Psoas muscle (tissue), 8 donors: ENCODE data around the gene DNAJA1. TPM values are rescaled to one million over a fixed set of nuclear protein-coding genes. Genes with fewer than 3 reads are reported as not detected.
A peak's percentile ranks its signal among the peaks of the same experiment; 100 is the strongest.
"Not testable (repeated sequence)": the region's sequence is repeated elsewhere in the genome, so short reads cannot be mapped to it uniquely, and the experiment has no call there.

Experiments used
- ATAC-seq, 4 donors: fragments of 200-7000 bp; cut with Tn5 transposase; one replicate each; pipeline ENCODE4 v1.9.1; 2020; ENCODE audit warnings: moderate library complexity in 3 of 4, mild to moderate bottlenecking in 2 of 4
- DNase-seq, 2 donors: peaks; one replicate each; pipeline ENCODE4 v3.0.0-alpha.2; 2020
- H3K27ac ChIP-seq: fragments of 200-600 bp; one replicate; pipeline ENCODE4 v1.8.0; 2022
- H3K27me3 ChIP-seq, 3 donors: fragments of 200-600 bp in 1 of 3; one replicate each; pipeline versions ENCODE4 v1.6.1 to v1.8.0; 2013 to 2022; ENCODE audit warnings: low read length in 2 of 3, mild to moderate bottlenecking in 2 of 3, moderate library complexity in 1 of 3; ENCODE audit not compliant: insufficient read depth in 3 of 3
- H3K36me3 ChIP-seq, 2 donors: fragments of 200-600 bp in 1 of 2; one replicate each; pipeline versions ENCODE4 v1.6.1 to v1.8.0; 2013 to 2022; ENCODE audit warnings: low read depth in 1 of 2, mild to moderate bottlenecking in 1 of 2, moderate library complexity in 1 of 2; ENCODE audit not compliant: insufficient read depth in 1 of 2
- H3K4me1 ChIP-seq: fragments of 200-600 bp; one replicate; pipeline ENCODE4 v1.8.0; 2022
- H3K4me3 ChIP-seq: fragments of 200-600 bp; one replicate; pipeline ENCODE4 v1.8.0; 2022; ENCODE audit warnings: mild to moderate bottlenecking
- H3K9me3 ChIP-seq: fragments of 200-600 bp; one replicate; pipeline ENCODE4 v1.8.0; 2022
- WGBS, 3 donors: extraction: QIAGEN DNeasy Blood & Tissue Kit; methylation state at CpG; one replicate each; pipeline versions ENCODE4 v1.1.6 to v1.1.7; 2013; 5-methylcytosine and 5-hydroxymethylcytosine counted together
- intact Hi-C, 2 donors: fragments of 100-400 bp; cut with DNase I; formaldehyde crosslinking; loops; one replicate each; pipeline versions ENCODE4 v1.11.0 to v1.14.2; 2022
- polyA plus RNA-seq, 3 donors: library from polyadenylated mRNA; stranded (reverse); fragments of 200-250 nt; gene quantifications; one replicate each; pipeline ENCODE4 v1.2.3, GENCODE V29; 2013
- total RNA-seq, 4 donors: library from RNA; stranded (reverse); fragmentation: NEBNext Ultra II Directional in 2 of 4; extraction: Animal tissue kit (Norgen Biotek cat#: 25700) in 2 of 4; gene quantifications; one replicate each; pipeline versions ENCODE4 v1.2.1 to v1.2.4, GENCODE V29; 2021 to 2023
- TF ChIP-seq, protein P1 (sequence below): fragments of 200-600 bp; IDR thresholded peaks from one replicate; pipeline ENCODE4 v1.8.0; 2022; ENCODE audit warnings: antibody characterized with exemption
- donor health status: healthy with polysubstance abuse.
- donor health status: DM: no; HTN: no; CAD: no; lungs with moderate emphysema.
- donor health status: Bipolar disorder and iron deficiency.
- donor health status: healthy.
- donor health status: DM: yes; HTN: yes; CAD: no.
- donor health status: DM: no; HTN: no; CAD: no.
- donor health status: DM: no; HTN: no; CAD: no.
- donor health status: DM: yes; HTN: yes; CAD: no.

Gene DNAJA1
- total and polyA plus RNA-seq, 7 donors = 41.7 to 135 (median 68.4) TPM

- WGBS, 3 donors = 88 to 91% (median 90%) methylated on average over 6 of the region's 6 CpGs
- H3K27me3 ChIP-seq = no peaks in the 10 kb centered on the region
- no peak for DNase-seq
- no peak overlapping the region for H3K4me3 ChIP-seq
- ATAC-seq = no peak
- H3K9me3 ChIP-seq = no peaks in the 10 kb centered on the region
- H3K4me1 ChIP-seq = no peaks in the 10 kb centered on the region
- intact Hi-C loops = no loop called here
- no peak overlapping the region for H3K27ac ChIP-seq
- TF ChIP-seq, protein P1, sequence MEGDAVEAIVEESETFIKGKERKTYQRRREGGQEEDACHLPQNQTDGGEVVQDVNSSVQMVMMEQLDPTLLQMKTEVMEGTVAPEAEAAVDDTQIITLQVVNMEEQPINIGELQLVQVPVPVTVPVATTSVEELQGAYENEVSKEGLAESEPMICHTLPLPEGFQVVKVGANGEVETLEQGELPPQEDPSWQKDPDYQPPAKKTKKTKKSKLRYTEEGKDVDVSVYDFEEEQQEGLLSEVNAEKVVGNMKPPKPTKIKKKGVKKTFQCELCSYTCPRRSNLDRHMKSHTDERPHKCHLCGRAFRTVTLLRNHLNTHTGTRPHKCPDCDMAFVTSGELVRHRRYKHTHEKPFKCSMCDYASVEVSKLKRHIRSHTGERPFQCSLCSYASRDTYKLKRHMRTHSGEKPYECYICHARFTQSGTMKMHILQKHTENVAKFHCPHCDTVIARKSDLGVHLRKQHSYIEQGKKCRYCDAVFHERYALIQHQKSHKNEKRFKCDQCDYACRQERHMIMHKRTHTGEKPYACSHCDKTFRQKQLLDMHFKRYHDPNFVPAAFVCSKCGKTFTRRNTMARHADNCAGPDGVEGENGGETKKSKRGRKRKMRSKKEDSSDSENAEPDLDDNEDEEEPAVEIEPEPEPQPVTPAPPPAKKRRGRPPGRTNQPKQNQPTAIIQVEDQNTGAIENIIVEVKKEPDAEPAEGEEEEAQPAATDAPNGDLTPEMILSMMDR = no peak
- peaks cover 15 to 65% of the 10 kb centered on the region in 2 donors for H3K36me3 ChIP-seq
Observed at GRCh38 chr9:32991897-32992594, 33.0 kb upstream of the DNAJA1 start.

GRCh38 chr9:32992595-32993238 is 32.4 kb upstream of the DNAJA1 start:
- WGBS, 3 donors = 60 to 67% (median 64%) methylated on average over 3 of the region's 3 CpGs

DNA sequence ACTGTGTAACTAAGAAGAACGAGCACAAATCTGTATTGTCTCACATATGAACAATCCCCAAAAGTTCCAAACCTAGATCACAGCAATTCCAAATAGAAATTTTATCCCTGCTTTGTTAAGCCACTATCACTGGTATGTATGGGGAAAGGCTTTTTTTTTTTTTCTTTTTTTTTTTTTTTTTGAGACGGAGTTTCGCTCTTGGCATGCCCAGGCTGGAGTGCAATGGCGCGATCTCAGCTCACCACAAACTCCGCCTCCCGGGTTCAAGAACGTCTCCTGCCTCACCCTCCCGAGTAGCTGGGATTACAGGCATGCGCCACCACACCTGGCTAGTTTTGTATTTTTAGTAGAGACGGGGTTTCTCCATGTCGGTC is 24.4 kb upstream of the DNAJA1 start:
- Histone ChIP-seq H3K36me3 (peaks cover 3 to 24% of the 10 kb centered on the region in 2 donors), H3K27ac (peak overlapping the region; percentile 93), H3K4me3 (peak overlapping the region; percentile 82)
- ATAC-seq = peak in 3 of 4 donors; percentile 1 to 3 (median 1)
- 6 to 8% (median 7%) methylated on average over 12 of the region's 12 CpGs for WGBS, 3 donors
- H3K27me3 ChIP-seq, intact Hi-C loops, H3K4me1 ChIP-seq, DNase-seq, H3K9me3 ChIP-seq: not testable (repeated sequence)

More at GRCh38 chr9:32992595-32993238, 32.4 kb upstream of the DNAJA1 start:
- DNase-seq (no peak), ATAC-seq (peak in 3 of 4 donors; percentile 37 to 51 (median 49))
- H3K9me3 ChIP-seq = no peaks in the 10 kb centered on the region
- TF ChIP-seq, protein P1 = no peak
- no peaks in the 10 kb centered on the region for H3K4me1 ChIP-seq
- intact Hi-C loops = no loop called here
- H3K27ac ChIP-seq = no peak overlapping the region
- H3K36me3 ChIP-seq = peaks cover 13 to 65% of the 10 kb centered on the region in 2 donors
- no peaks in the 10 kb centered on the region for H3K27me3 ChIP-seq
- no peak overlapping the region for H3K4me3 ChIP-seq

- intact Hi-C loops, H3K27me3 ChIP-seq, H3K4me3 ChIP-seq, DNase-seq, ATAC-seq, H3K4me1 ChIP-seq, H3K36me3 ChIP-seq, H3K27ac ChIP-seq, H3K9me3 ChIP-seq: not testable (repeated sequence)
Observed at GRCh38 chr9:33005335-33005734, 19.7 kb upstream of the DNAJA1 start.

DNA sequence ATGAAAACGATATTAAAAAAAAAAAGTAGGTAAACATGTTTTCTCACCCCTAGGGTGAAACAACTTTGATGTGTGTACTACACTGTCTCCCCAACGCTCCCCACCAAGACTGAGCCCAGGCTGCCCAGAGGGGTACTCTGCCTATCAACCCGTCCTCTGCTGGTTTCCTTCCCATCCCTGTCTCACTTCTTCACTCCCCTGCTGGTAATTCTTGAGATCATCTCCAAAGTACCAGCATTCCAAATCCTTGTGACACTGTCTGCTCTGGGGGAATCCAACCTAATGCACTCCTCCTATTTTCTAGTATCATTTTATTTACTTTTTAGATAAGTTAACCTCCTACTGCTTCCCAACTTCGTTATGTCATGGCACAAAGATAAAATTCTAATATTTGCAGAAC is 17.3 kb upstream of the DNAJA1 start:
- TF ChIP-seq, protein P1 = no peak
- 76 to 94% (median 89%) methylated on average over 4 of the region's 4 CpGs for WGBS, 3 donors
- Histone ChIP-seq H3K27me3 (no peaks in the 10 kb centered on the region), H3K36me3 (no peaks in the 10 kb centered on the region), H3K9me3 (no peaks in the 10 kb centered on the region), H3K27ac (no peak overlapping the region), H3K4me1 (no peaks in the 10 kb centered on the region), H3K4me3 (no peak overlapping the region)
- no peak for DNase-seq
- ATAC-seq = no peak
- intact Hi-C loops = no loop called here
